OCI-LY3 (cell line): ENCODE results near the gene HES4.
A peak's percentile ranks its signal among the peaks of the same experiment; 100 is the strongest.
"Not testable (repeated sequence)": the region's sequence is repeated elsewhere in the genome, so short reads cannot be mapped to it uniquely, and the experiment has no call there.

Experiments
- H2AFZ ChIP-seq: fragments of 200-600, 300-600 bp; shearing (Covaris generic); 2 replicates; pipeline ENCODE4 v1.6.0; 2014; ENCODE audit warnings: antibody characterized with exemption, low read depth, low read length
- H3K27ac ChIP-seq: fragments of 200-600, 300-600 bp; sonication (generic); 2 replicates; pipeline ENCODE4 v1.5.1; 2014; ENCODE audit warnings: mild to moderate bottlenecking, low read length, moderate library complexity, mixed read lengths
- H3K27me3 ChIP-seq: fragments of 200-600, 300-600 bp; sonication (generic); 2 replicates; pipeline ENCODE4 v1.6.1; 2014; ENCODE audit warnings: low read depth, low read length, mixed read lengths
- H3K36me3 ChIP-seq: fragments of 200-600, 300-600 bp; sonication (generic); replicated peaks from 2 replicates; pipeline ENCODE3; 2014; ENCODE audit warnings: low read depth, low read length, mixed read lengths
- H3K4me1 ChIP-seq: fragments of 300-600, 200-600 bp; sonication (generic); 2 replicates; pipeline ENCODE4 v1.6.1; 2014; ENCODE audit warnings: low read length, mixed read lengths
- H3K4me2 ChIP-seq: fragments of 200-600, 300-600 bp; sonication (generic); 2 replicates; pipeline ENCODE4 v1.6.1; 2014; ENCODE audit warnings: low read length, mixed read lengths
- H3K4me3 ChIP-seq: fragments of 300-600, 200-600 bp; sonication (generic); 2 replicates; pipeline ENCODE4 v1.5.1; 2014; ENCODE audit warnings: antibody characterized with exemption, mild to moderate bottlenecking, low read length, moderate library complexity
- H3K79me2 ChIP-seq: fragments of 300-600, 200-600 bp; shearing (Covaris generic); 2 replicates; pipeline ENCODE4 v1.6.1; 2014; ENCODE audit warnings: mild to moderate bottlenecking, low read length, mixed read lengths
- H3K9ac ChIP-seq: fragments of 300-600, 200-600 bp; shearing (Covaris generic); 2 replicates; pipeline ENCODE4 v1.6.0; 2014; ENCODE audit warnings: mild to moderate bottlenecking, low read length, moderate library complexity
- H3K9me3 ChIP-seq: fragments of 200-600, 300-600 bp; shearing (Covaris generic); 2 replicates; pipeline ENCODE4 v1.6.1; 2014; ENCODE audit warnings: low read length, mixed read lengths; ENCODE audit not compliant: insufficient read depth
- H4K20me1 ChIP-seq: fragments of 200-600, 300-600 bp; sonication (generic); 2 replicates; pipeline ENCODE4 v1.6.1; 2016; ENCODE audit warnings: low read length, mixed read lengths; ENCODE audit not compliant: insufficient read depth
- CTCF ChIP-seq: fragments of 200-600, 300-600 bp; sonication (generic); IDR thresholded peaks from 2 replicates; pipeline ENCODE4 v1.5.1; 2014; ENCODE audit warnings: antibody characterized with exemption, low read length, low read depth
- EZH2phosphoT487 ChIP-seq: fragments of 200-600 bp; shearing (Covaris generic); IDR thresholded peaks from 2 replicates; pipeline ENCODE4 v1.6.1; 2018; ENCODE audit warnings: antibody characterized with exemption, mixed run types, low read depth

HES4 gene

GRCh38 chr1:1013922-1014648, 14.2 kb upstream of the HES4 start:
- Histone ChIP-seq H3K36me3 (no peaks in the 10 kb centered on the region), H3K4me1 (peaks cover 12% of the 10 kb centered on the region; the same call in 1 of the 2 replicates), H4K20me1 (no peaks in the 10 kb centered on the region), H3K4me2 (peak overlapping the region; percentile 91), H3K4me3 (peak overlapping the region; percentile 92), H3K79me2 (no peaks in the 10 kb centered on the region), H2AFZ (no peak overlapping the region; the same call in 1 of the 2 replicates), H3K9me3 (no peaks in the 10 kb centered on the region), H3K27me3 (no peaks in the 10 kb centered on the region), H3K9ac (peak overlapping the region; percentile 80; the same call in 1 of the 2 replicates), H3K27ac (no peak overlapping the region)
- no peak for TF ChIP-seq CTCF
- no peak for TF ChIP-seq EZH2phosphoT487

- Histone ChIP-seq H4K20me1 (no peaks in the 10 kb centered on the region), H3K36me3 (no peaks in the 10 kb centered on the region), H3K79me2 (no peaks in the 10 kb centered on the region), H3K9ac (peak within 1 kb of the TSS; percentile 80), H3K4me2 (peak within 1 kb of the TSS; percentile 91), H3K4me3 (peak within 1 kb of the TSS; percentile 92), H3K27me3 (no peaks in the 10 kb centered on the region), H3K9me3 (no peaks in the 10 kb centered on the region), H3K4me1 (peaks cover 12% of the 10 kb centered on the region; the same call in 1 of the 2 replicates), H3K27ac (peak within 1 kb of the TSS; percentile 55), H2AFZ (peak within 1 kb of the TSS; percentile 98)
- no peak for TF ChIP-seq EZH2phosphoT487
- TF ChIP-seq CTCF, result no peak
Observed at GRCh38 chr1:1013105-1013921, 13.4 kb upstream of the HES4 start, which contains the start of gene ISG15. Gene ISG15 (plus strand): TSS chr1:1013497. CDS start chr1:1013574, 77 bp downstream.

- Histone ChIP-seq H3K27ac (peak overlapping the region; percentile 55), H3K4me2 (peak overlapping the region; percentile 91), H3K4me1 (peaks cover 12% of the 10 kb centered on the region; the same call in 1 of the 2 replicates), H3K4me3 (peak overlapping the region; percentile 92), H2AFZ (peak overlapping the region; percentile 98), H3K9ac (peak overlapping the region; percentile 80)
- not testable (repeated sequence) for H3K27me3 ChIP-seq, H4K20me1 ChIP-seq, H3K9me3 ChIP-seq, H3K79me2 ChIP-seq, H3K36me3 ChIP-seq
Observed at GRCh38 chr1:1012736-1013104, 12.8 kb upstream of the HES4 start.

GRCh38 chr1:1011396-1011949, 11.6 kb upstream of the HES4 start:
- H3K27me3 ChIP-seq, result no peaks in the 10 kb centered on the region
- H3K4me3 ChIP-seq, result no peak overlapping the region
- H3K9ac ChIP-seq, result no peak overlapping the region
- H3K27ac ChIP-seq, result no peak overlapping the region
- H3K4me1 ChIP-seq, result peaks cover 12% of the 10 kb centered on the region; the same call in 1 of the 2 replicates
- TF ChIP-seq CTCF, result no peak
- no peak for TF ChIP-seq EZH2phosphoT487
- no peaks in the 10 kb centered on the region for H3K9me3 ChIP-seq
- no peak overlapping the region for H2AFZ ChIP-seq
- H3K4me2 ChIP-seq, result no peak overlapping the region
- no peaks in the 10 kb centered on the region for H4K20me1 ChIP-seq
- no peaks in the 10 kb centered on the region for H3K36me3 ChIP-seq
- H3K79me2 ChIP-seq, result no peaks in the 10 kb centered on the region

GRCh38 chr1:1010131-1010530, 10.2 kb upstream of the HES4 start:
- not testable (repeated sequence) for H3K9me3 ChIP-seq, H3K4me2 ChIP-seq, H3K9ac ChIP-seq, H3K79me2 ChIP-seq, H3K27ac ChIP-seq, H3K27me3 ChIP-seq, H3K4me3 ChIP-seq, H3K36me3 ChIP-seq, H4K20me1 ChIP-seq, H2AFZ ChIP-seq
- peaks cover 12% of the 10 kb centered on the region; the same call in 1 of the 2 replicates for H3K4me1 ChIP-seq
